GM10847 (cell line): ENCODE measurements around the gene CLDN6.

ENCODE experiments used
- POLR2A ChIP-seq: IDR thresholded peaks from 2 replicates; pipeline ENCODE4 v1.6.1; 2011; ENCODE audit not compliant: insufficient read length; ENCODE audit errors: extremely low read depth

CLDN6 gene

DNA sequence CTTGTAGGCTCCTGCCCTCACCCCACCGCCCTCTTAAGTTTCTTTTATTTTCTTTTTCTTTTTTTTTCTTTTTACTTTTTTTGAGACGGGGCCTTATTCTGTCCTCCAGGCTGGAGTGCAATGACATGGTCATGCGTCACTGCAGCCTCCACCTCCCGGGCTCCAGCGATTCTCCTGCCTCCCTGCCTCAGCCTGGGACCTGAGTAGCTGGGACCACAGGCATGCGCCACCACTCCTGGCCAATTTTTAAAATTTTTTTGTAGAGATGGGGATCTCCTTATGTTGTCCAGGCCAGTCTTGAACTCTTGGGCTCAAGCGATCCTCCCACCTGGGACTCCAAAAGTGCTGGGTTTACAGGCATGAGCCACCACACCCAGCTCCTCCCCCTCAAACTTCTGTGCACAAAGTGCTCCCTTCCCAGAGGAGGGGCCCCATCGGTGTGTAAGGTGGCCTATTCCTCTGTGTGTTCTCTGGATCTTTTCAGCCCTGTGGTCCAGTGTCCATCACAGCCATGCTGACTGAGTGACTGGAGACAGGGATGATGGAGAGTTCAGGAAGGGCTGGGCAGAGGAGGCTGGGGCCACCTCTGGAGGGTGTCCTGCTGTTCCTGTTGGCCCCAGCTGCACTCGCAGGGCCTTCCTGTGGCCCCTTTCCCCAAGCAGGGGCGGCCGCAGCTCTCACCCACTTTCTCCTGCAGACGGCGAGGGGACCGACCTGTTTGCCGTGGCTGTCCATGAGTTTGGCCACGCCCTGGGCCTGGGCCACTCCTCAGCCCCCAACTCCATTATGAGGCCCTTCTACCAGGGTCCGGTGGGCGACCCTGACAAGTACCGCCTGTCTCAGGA lies 38.6 kb upstream of the CLDN6 start:
- no peak for TF ChIP-seq POLR2A

DNA sequence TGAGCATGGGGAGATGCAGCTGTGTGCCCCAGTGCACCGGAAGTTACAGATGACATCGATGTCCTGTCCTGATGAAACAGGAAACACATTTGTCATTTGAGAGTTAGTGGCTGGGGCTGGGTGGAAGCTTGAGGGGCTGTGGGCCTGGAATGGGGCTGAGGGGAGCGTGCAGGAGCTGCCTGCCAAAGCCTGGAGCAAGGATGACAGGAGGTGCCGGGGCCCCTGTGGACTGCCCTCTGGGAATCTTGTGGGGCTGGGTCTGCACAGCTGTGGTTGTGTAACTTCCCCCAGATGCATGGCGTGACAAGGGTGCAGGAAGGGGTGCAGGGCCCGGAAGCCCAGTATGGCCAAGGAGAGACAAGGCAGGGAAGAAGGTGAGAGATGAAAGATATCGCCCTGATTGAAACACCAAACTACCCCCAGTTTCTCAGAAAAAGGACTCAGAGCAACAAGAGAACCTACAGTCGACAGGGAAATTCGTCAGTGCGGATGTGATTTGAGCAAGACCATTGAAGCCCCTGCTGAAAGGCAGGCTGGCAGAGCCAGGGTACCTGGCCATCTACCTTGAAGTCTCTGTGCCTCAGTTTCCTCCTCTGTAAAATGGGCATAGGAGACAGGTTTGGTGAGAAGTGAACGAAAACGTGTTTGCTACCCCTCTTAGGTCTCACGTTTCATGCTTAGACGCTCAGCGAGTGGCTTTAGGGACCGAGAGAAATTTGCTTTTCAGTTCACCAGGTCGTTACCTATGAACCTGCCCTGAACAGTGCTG lies 37.2 kb upstream of the CLDN6 start:
- TF ChIP-seq POLR2A = no peak

DNA sequence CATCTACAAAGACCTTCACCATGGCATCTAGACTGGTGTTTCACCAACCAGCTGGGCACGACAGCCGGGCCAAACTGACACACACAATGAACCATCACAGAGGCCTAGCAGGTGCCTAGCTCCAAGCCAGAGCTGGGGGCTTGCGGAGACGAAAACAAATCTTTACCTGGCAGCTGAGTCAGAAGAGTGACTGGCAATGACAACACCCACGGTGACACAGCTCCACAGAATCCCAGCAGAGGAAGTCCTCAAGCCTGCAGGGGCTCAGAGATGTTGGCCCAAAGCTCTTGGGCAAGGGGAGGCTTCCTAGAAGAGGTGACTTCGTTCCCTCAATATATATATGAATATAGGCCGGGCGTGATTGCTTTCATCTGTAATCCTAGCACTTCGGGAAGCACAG lies 33.5 kb upstream of the CLDN6 start:
- no peak for TF ChIP-seq POLR2A

DNA sequence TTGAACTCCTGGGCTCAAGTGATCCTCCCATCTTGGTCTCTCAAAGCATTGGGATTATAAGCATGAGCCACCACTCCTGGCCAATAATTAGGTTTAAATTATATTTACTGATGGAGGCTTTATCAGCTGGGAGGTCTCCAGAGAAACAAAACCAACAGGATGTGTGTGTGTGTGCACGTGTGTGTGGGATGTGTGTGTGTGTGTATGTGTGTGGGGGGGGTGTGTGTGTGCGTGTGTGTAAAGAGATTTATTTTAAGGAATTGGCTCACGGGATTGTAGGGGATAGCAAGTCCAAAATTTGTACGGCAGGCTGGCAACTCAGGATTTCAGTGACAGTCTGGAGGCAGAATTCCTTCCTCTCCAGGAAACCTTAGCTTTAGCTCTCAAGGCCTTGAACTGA lies 33.0 kb upstream of the CLDN6 start:
- TF ChIP-seq POLR2A = no peak

DNA sequence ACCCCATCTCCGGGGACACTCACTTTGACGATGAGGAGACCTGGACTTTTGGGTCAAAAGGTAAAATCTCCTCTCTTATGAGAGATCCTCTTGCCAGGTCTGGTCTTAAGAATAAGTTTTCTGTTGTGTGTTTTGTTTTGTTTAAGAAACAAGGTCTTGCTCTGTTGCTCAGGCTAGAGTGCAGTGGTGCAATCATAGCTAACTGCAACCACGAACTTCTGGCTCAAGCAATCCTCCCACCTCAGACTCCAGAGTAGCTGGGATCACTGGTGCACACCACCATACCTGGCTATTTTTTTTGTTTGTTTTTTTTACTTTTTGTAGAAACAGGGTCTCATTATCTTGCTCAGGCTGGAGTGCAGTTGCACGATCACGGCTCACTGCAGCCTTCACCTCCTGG lies 32.5 kb upstream of the CLDN6 start:
- no peak for TF ChIP-seq POLR2A

DNA sequence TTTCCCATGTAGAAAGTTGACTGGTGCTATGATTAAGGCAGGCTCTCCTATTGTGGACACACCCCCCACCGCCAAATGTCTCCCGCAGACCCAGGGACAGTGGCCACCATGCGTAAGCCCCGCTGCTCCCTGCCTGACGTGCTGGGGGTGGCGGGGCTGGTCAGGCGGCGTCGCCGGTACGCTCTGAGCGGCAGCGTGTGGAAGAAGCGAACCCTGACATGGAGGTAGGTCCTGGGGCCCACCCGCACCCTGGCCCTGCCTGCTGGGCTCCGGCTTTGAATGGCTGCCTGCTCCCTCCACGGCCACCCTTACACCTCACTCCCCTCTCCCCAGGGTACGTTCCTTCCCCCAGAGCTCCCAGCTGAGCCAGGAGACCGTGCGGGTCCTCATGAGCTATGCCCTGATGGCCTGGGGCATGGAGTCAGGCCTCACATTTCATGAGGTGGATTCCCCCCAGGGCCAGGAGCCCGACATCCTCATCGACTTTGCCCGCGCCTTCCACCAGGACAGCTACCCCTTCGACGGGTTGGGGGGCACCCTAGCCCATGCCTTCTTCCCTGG lies 32.0 kb upstream of the CLDN6 start:
- no peak for TF ChIP-seq POLR2A

DNA sequence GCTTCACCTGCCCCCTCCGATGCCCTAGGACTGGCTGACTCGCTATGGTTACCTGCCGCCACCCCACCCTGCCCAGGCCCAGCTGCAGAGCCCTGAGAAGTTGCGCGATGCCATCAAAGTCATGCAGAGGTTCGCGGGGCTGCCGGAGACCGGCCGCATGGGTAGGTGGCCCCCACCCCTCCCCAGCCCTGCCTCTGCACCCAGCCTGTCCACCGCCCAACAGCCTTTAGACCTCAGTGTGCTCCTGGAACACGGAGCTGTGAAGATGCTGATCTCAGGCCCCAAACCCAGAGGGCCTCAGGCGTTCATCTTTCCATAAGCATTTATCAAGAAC lies 29.4 kb upstream of the CLDN6 start:
- TF ChIP-seq POLR2A = no peak

DNA sequence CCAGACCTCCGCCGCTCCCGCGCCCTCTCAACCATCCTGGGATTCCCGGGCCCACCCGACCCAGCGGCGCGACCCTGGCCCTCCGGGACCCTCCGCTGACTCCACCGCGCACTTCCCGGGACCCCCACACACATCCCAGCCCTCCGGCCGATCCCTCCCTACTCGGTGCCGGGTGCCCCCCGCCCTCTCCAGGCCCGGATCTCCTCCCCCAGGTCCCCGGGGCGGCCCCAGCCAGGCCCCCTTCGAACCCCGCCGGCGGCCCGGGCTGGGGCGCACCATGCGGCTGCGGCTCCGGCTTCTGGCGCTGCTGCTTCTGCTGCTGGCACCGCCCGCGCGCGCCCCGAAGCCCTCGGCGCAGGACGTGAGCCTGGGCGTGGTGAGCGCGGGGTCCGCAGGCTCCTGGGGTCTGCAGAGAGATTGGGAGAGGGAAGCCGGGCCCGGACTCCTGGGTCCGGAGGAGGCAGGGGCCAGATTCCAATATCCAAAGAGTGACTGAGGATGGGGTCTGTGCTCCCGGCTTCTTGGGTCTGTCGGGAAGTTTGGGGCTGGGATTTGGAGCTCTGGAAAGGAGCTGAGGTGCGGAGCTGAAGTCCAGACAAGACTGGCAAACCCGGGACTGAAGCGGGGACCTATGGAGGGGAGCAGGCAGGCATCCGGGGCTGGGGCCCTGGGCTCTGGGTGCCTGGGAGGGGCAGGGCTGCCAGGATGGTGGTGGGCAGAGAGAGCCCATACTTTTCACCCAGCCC lies 28.8 kb upstream of the CLDN6 start:
- TF ChIP-seq POLR2A = no peak

DNA sequence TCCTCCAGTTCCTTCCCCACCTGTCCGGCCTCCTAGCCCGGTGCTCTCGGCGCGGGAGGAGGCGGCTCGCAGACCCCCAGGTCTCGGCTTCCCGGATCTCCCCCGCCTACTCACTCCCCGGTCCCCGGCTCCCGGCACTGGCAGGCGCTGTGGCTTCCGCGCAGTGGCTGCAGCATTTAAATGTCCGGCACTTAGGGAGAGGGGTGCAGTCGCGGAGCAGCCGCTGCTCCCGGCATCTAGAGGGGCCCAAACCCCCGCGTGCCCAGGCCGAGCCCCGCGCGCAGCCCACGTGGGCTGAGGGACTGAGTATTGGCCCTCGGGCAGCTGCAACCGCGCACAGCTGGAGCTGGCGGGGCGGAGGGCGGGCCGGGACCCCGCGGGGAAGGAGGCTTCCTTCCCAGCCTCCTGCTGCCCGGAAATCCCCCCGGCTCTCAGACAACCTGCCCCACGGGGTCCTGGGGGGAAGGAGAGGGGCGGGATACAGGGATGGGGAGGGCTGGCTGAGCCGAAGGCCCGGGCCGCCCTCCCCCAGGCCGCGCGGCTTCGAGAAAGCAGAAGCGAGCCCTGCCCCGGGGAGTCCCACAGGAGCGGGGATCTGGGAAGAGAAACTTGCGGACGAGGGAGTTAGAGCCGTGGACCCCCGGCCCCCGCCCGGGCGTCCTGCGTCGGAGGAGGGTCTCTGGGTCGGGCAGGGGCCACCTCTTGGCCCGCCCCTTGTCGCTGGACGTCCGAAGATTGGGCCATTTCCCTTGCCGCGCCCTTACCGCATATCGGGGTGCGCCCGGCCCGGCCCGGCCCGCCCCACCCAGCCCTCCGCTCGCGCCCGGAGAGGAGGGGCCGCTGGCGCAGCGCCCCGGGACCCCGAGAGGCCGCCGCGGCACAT lies 28.0 kb upstream of the CLDN6 start, which contains the start of gene MMP25:
Gene MMP25, plus strand, starts transcription at position 804 of the 883 bp plus-strand sequence. CDS start 357 bp downstream, outside the sequence.
- TF ChIP-seq POLR2A = no peak

DNA sequence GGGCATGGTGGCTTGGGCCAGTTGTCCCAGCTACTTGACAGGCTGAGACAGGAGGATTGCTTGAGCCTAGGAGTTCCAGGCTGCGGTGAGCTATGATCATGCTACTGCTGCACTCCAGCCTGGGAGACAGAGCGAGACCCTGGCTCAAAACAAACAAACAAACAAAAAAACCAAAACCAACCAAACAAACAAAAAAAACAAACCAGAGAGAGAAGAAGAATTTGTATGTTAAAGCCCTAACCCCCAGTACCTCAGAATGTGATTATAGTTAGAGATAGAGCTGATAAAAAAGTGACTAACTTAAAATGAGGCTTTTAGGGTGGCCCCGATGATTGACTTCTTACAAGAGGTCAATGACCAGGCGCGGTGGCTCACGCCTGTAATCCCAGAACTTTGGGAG lies 26.7 kb upstream of the CLDN6 start:
- no peak for TF ChIP-seq POLR2A

DNA sequence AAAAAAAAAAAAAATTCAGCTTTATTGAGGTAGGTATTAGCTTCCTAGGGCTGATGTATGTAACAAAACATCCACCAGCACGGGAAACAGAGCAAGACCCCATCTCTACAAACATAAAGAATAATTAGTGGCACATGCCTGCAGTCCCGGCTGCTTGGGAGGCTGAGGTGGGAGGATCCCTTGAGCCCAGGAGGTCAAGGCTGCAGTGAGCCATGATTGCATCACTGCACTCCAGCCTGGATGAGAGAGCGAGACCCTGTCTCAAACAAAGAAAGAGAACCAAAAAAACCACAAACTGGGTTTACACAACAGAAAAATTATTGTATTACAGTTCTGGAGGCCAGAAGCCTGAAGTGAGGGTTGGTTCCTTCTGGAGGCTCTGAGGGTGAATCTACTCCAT lies 24.4 kb upstream of the CLDN6 start:
- no peak for TF ChIP-seq POLR2A

DNA sequence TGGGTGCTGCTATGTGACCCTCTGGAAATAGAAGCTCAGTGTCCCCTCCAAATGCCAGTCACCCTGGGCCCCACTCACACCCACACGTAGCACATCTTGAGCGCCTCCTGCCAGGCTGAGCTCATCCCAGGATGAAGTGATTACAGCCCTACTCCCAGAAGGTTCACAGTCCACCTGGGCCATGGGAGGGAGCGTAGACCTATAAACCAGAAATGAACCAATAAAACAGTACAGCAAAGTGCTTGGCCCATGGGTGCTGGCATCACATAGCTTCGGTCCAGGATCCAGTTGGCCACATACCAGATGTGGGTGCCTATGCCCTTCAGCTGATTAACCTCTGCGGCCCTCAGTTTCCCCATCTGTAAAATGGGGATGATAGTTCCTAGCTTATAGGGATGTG lies 20.9 kb upstream of the CLDN6 start:
- TF ChIP-seq POLR2A = no peak

DNA sequence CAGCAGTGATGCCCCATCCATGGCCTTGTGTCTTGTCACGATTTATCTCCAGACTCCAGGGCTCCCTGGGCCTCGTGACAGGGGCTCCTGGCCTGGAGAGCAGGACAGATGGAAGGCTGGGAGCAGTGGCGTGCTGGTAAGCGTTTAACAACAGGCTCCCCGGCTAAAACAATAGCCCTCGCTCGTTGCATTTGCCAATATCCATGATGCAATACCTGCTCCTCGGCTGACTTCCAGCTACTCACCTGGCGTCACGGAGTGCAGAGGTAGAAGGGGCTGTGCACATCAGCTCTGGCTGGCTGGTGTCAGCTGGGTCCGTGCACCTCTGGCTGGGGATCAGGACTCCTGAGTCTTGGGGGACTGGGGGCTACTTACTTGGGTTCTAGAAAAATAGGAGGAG lies 20.3 kb upstream of the CLDN6 start:
- no peak for TF ChIP-seq POLR2A

DNA sequence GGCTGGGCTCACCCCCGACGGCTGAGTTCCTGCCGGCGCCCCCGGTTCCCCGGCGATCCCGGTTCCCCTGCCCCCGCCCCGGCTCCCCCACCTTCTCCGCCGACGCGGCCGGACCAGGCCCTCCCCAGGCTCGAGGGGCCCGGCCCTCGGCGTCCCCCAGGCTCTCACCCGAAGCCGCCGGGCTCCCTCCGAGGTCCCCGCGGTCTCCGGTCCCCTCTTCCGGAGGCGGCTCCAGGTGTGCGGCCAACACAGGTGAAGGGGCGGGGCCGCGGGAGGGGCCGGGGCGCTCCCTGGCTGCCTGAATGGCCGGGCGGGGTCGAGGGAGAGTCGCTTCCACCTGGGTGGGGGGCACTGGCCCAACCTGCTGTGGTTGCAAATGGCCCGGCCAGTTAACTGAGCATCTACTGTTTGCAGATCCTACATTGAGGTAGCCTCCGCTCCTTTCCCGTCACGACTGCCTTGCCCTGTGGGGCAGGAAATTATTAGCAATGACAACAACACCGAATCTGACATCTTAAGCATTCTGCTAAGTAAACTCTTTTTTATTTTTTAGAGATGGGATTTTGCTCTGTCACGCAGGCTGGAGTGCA lies 18.8 kb upstream of the CLDN6 start, which contains the start of gene BICDL2:
Gene BICDL2, minus strand, starts transcription at position 219 of the 590 bp plus-strand sequence. CDS start 1,448 bp downstream, outside the sequence.
- no peak for TF ChIP-seq POLR2A
